Karpas-422 (cell line): ENCODE results near the gene SCG3. TPM values are rescaled to one million over a fixed set of nuclear protein-coding genes. Genes with fewer than 3 reads are reported as not detected.

Experiments used
- DNase-seq: peaks from one replicate; pipeline ENCODE4 v3.0.0-alpha.2; 2015
- H2AFZ ChIP-seq: fragments of 200-600 bp; sonication (generic); 2 replicates; pipeline ENCODE4 v1.6.1; 2014; ENCODE audit warnings: antibody characterized with exemption, low read length, mixed read lengths
- H3K27ac ChIP-seq: fragments of 200-600 bp; sonication (generic); 2 replicates; pipeline ENCODE4 v1.5.1; 2014; ENCODE audit warnings: mild to moderate bottlenecking, low read length, moderate library complexity
- H3K27me3 ChIP-seq: fragments of 200-600 bp; sonication (generic); 2 replicates; pipeline ENCODE4 v1.6.1; 2014; ENCODE audit warnings: low read length, mixed read lengths
- H3K36me3 ChIP-seq: fragments of 200-600 bp; sonication (generic); 2 replicates; pipeline ENCODE4 v1.6.1; 2014; ENCODE audit warnings: low read length, mixed read lengths; ENCODE audit not compliant: insufficient read depth
- H3K4me1 ChIP-seq: fragments of 200-600 bp; sonication (generic); 2 replicates; pipeline ENCODE4 v1.6.1; 2014; ENCODE audit warnings: mild to moderate bottlenecking, low read length, mixed read lengths
- H3K4me2 ChIP-seq: fragments of 200-600 bp; sonication (generic); 2 replicates; pipeline ENCODE4 v1.6.1; 2014; ENCODE audit warnings: low read length, low read depth, mild to moderate bottlenecking; ENCODE audit not compliant: poor library complexity, severe bottlenecking
- H3K4me3 ChIP-seq: fragments of 200-600 bp; sonication (generic); 2 replicates; pipeline ENCODE4 v1.5.1; 2014; ENCODE audit warnings: mild to moderate bottlenecking, antibody characterized with exemption, low read length, mixed read lengths
- H3K79me2 ChIP-seq: fragments of 200-600 bp; sonication (generic); 2 replicates; pipeline ENCODE4 v1.6.1; 2014; ENCODE audit warnings: mild to moderate bottlenecking, low read length, mixed read lengths
- H3K9ac ChIP-seq: fragments of 200-600 bp; sonication (generic); 2 replicates; pipeline ENCODE4 v1.6.0; 2014; ENCODE audit warnings: low read length
- H3K9me2 ChIP-seq: fragments of 200-600 bp; sonication (generic), shearing (Covaris generic); replicated peaks from 2 replicates; pipeline ENCODE4 v1.6.0; 2014; ENCODE audit warnings: mild to moderate bottlenecking, low read length, moderate library complexity; ENCODE audit not compliant: insufficient read depth
- H3K9me3 ChIP-seq: fragments of 300-700, 200-600 bp; sonication (generic); 2 replicates; pipeline ENCODE4 v1.6.1; 2014; ENCODE audit warnings: low read length, mixed read lengths
- H4K20me1 ChIP-seq: fragments of 200-600 bp; sonication (generic); 2 replicates; pipeline ENCODE4 v1.6.1; 2014; ENCODE audit warnings: mild to moderate bottlenecking, antibody characterized with exemption, low read length, low read depth; ENCODE audit not compliant: insufficient read depth
- total RNA-seq: library from RNA; depleted of rRNA; stranded (reverse); fragments of >200 nt; shearing (Covaris generic); gene quantifications from 2 replicates; pipeline ENCODE4 v1.2.3, GENCODE V29; 2014; ENCODE audit warnings: low replicate concordance

The SCG3 gene
- total RNA-seq, 1 experiment from 2014 or later = not detected

GRCh38 chr15:51724673-51725072, 43.4 kb downstream of the SCG3 start:
- H3K27me3 ChIP-seq = no peaks in the 10 kb centered on the region
- H3K27ac ChIP-seq = no peak overlapping the region
- H3K4me3 ChIP-seq = no peak overlapping the region
- H3K9me2 ChIP-seq = no peaks in the 10 kb centered on the region
- DNase-seq = no peak
- H3K4me1 ChIP-seq = peaks cover 21% of the 10 kb centered on the region
- H4K20me1 ChIP-seq = peaks cover 13% of the 10 kb centered on the region
- H3K9me3 ChIP-seq = no peaks in the 10 kb centered on the region
- no peaks in the 10 kb centered on the region for H3K36me3 ChIP-seq
- H2AFZ ChIP-seq = no peak overlapping the region
- no peaks in the 10 kb centered on the region for H3K79me2 ChIP-seq
- no peak overlapping the region for H3K4me2 ChIP-seq
- H3K9ac ChIP-seq = no peak overlapping the region

- Histone ChIP-seq H3K27ac (no peak overlapping the region), H3K9me3 (no peaks in the 10 kb centered on the region), H3K4me3 (no peak overlapping the region), H3K4me2 (peak overlapping the region; percentile 33), H3K27me3 (no peaks in the 10 kb centered on the region), H3K9me2 (no peaks in the 10 kb centered on the region), H3K9ac (no peak overlapping the region), H3K36me3 (no peaks in the 10 kb centered on the region), H2AFZ (no peak overlapping the region), H4K20me1 (peaks cover 18% of the 10 kb centered on the region), H3K4me1 (peaks cover 32% of the 10 kb centered on the region), H3K79me2 (no peaks in the 10 kb centered on the region)
- peak; percentile 74 for DNase-seq
Measured at GRCh38 chr15:51726302-51727073, 45.2 kb downstream of the SCG3 start.

- H3K9ac ChIP-seq = no peak overlapping the region
- peaks cover 40% of the 10 kb centered on the region for H3K4me1 ChIP-seq
- H3K4me2 ChIP-seq = no peak overlapping the region
- H4K20me1 ChIP-seq = peaks cover 18% of the 10 kb centered on the region
- H2AFZ ChIP-seq = no peak overlapping the region
- H3K4me3 ChIP-seq = no peak overlapping the region
- no peaks in the 10 kb centered on the region for H3K79me2 ChIP-seq
- no peaks in the 10 kb centered on the region for H3K27me3 ChIP-seq
- H3K9me3 ChIP-seq = no peaks in the 10 kb centered on the region
- no peak overlapping the region for H3K27ac ChIP-seq
- peak; percentile 67 for DNase-seq
- H3K9me2 ChIP-seq = no peaks in the 10 kb centered on the region
- H3K36me3 ChIP-seq = no peaks in the 10 kb centered on the region
Measured at GRCh38 chr15:51727141-51727897, 46.0 kb downstream of the SCG3 start.

GRCh38 chr15:51731549-51732267, 50.4 kb downstream of the SCG3 start:
- H3K79me2 ChIP-seq = no peaks in the 10 kb centered on the region
- peak; percentile 83 for DNase-seq

GRCh38 chr15:51732646-51733045, 51.3 kb downstream of the SCG3 start:
- Histone ChIP-seq H3K27me3 (no peaks in the 10 kb centered on the region), H4K20me1 (peaks cover 11% of the 10 kb centered on the region; the same call in 1 of the 2 replicates), H3K9me2 (no peaks in the 10 kb centered on the region), H3K9me3 (no peaks in the 10 kb centered on the region), H3K36me3 (no peaks in the 10 kb centered on the region), H2AFZ (no peak overlapping the region), H3K79me2 (no peaks in the 10 kb centered on the region), H3K27ac (no peak overlapping the region), H3K4me1 (peaks cover 51% of the 10 kb centered on the region), H3K4me2 (no peak overlapping the region), H3K4me3 (no peak overlapping the region), H3K9ac (no peak overlapping the region)
- DNase-seq = no peak

More at GRCh38 chr15:51731549-51732267, 50.4 kb downstream of the SCG3 start:
- Histone ChIP-seq H3K36me3 (no peaks in the 10 kb centered on the region), H3K4me2 (peak overlapping the region; percentile 88), H3K9me3 (no peaks in the 10 kb centered on the region), H3K9ac (peak overlapping the region; percentile 12; the same call in 1 of the 2 replicates), H3K27ac (peak overlapping the region; percentile 32; the same call in 1 of the 2 replicates), H3K9me2 (no peaks in the 10 kb centered on the region), H3K4me3 (peak overlapping the region; percentile 58), H2AFZ (no peak overlapping the region), H4K20me1 (peaks cover 19% of the 10 kb centered on the region), H3K27me3 (no peaks in the 10 kb centered on the region), H3K4me1 (peaks cover 58% of the 10 kb centered on the region)

GRCh38 chr15:51735228-51736010, 54.1 kb downstream of the SCG3 start:
- no peaks in the 10 kb centered on the region for H3K9me2 ChIP-seq
- no peak overlapping the region for H3K27ac ChIP-seq
- 0 out of 2 replicates have a peak, but pooled peaks cover 5% of the 10 kb centered on the region for H4K20me1 ChIP-seq
- H3K4me1 ChIP-seq = peaks cover 56% of the 10 kb centered on the region
- no peak overlapping the region for H2AFZ ChIP-seq
- no peaks in the 10 kb centered on the region for H3K36me3 ChIP-seq
- no peaks in the 10 kb centered on the region for H3K79me2 ChIP-seq
- H3K4me3 ChIP-seq = no peak overlapping the region
- no peak overlapping the region for H3K9ac ChIP-seq
- no peaks in the 10 kb centered on the region for H3K9me3 ChIP-seq
- peak overlapping the region; percentile 66 for H3K4me2 ChIP-seq
- DNase-seq = peak; percentile 61
- no peaks in the 10 kb centered on the region for H3K27me3 ChIP-seq

- Histone ChIP-seq H3K36me3 (no peaks in the 10 kb centered on the region), H3K9me3 (no peaks in the 10 kb centered on the region), H2AFZ (no peak overlapping the region), H3K27ac (no peak overlapping the region), H3K4me2 (peak overlapping the region; percentile 66), H3K9me2 (no peaks in the 10 kb centered on the region), H3K9ac (no peak overlapping the region), H3K79me2 (no peaks in the 10 kb centered on the region), H3K27me3 (no peaks in the 10 kb centered on the region), H3K4me3 (0 out of 2 replicates have a peak overlapping the region, but pooled peaks have one; percentile 69), H4K20me1 (0 out of 2 replicates have a peak, but pooled peaks cover 5% of the 10 kb centered on the region), H3K4me1 (peaks cover 50% of the 10 kb centered on the region)
- DNase-seq = peak; percentile 50
Measured at GRCh38 chr15:51736069-51736468, 54.8 kb downstream of the SCG3 start.
